Heart left ventricle (tissue), 13 donors: ENCODE measurements around the gene MPG.

ENCODE experiments used
- CTCF ChIP-seq, 12 donors: fragments of 200-600 bp; sonication (generic) in 4 of 12; IDR thresholded peaks; one replicate each; pipeline versions ENCODE4 v1.5.0 to v1.8.0; 2018 to 2022; ENCODE audit warnings: antibody characterized with exemption in 12 of 12, mild to moderate bottlenecking in 5 of 12
- POLR2A ChIP-seq, 2 donors: fragments of 450-650 bp; IDR thresholded peaks; one replicate each; pipeline ENCODE4 v1.6.1; 2017; ENCODE audit warnings: antibody characterized with exemption in 2 of 2, mild to moderate bottlenecking in 2 of 2, moderate library complexity in 2 of 2
- donor health status: ischemic (EF 13 %, LVEDD 7.1; RV severe dilation, severe dysfunction).
- donor health status: DM: no; HTN: yes; CAD: no.
- donor health status: DM: no; HTN: no; CAD: no.
- donor health status: ischemic (EF 25% LVEDD 6.9; RV normal size, moderate dysfunction).
- donor health status: ischemic (EF 25% LVEDD 5.7; RV mildly dilated, moderate dysfunction).
- donor health status: ischemic (EF 35%, LVEDD 5.7; RV mildly dilated, moderate dysfunction).
- donor health status: nonischemic (EF 11% LVEDD 7.7; RV severe dilation, severe dysfunction).
- donor health status: DM: yes; HTN: yes; CAD: no.
- donor health status: PGD.
- donor health status: ischemic (EF 29% LVEDD 5.4; RV normal size, mild dysfunction).
- donor health status: nonischemic (EF 23%, LVEDD 6.1; RV moderate dilation, normal function).

- TF ChIP-seq CTCF (IDR thresholded peaks at IDR 0.05) (no peak), POLR2A (IDR thresholded peaks at IDR 0.05) (no peak)
Observed at GRCh38 chr16:45454-45853, 32.6 kb upstream of the MPG start.
